Type B pancreatic cell (in vitro differentiated cells): ENCODE results near the gene ALDH4A1. TPM values are rescaled to one million over a fixed set of nuclear protein-coding genes. Genes with fewer than 3 reads are reported as not detected.

Source experiments
- DNase-seq: peaks from one replicate; pipeline ENCODE4 v3.0.0; 2021; ENCODE audit warnings: mixed read lengths; ENCODE audit not compliant: unreplicated experiment; ENCODE audit errors: extremely low spot score
- H3K27ac Mint-ChIP-seq: 2 replicates; pipeline ENCODE4 v1.8.0; 2021; ENCODE audit warnings: mild to moderate bottlenecking, mixed read lengths
- H3K27me3 Mint-ChIP-seq: 2 replicates; pipeline ENCODE4 v1.8.0; 2021; ENCODE audit warnings: mixed read lengths
- H3K36me3 Mint-ChIP-seq: 2 replicates; pipeline ENCODE4 v1.8.0; 2021; ENCODE audit warnings: mixed read lengths
- H3K4me1 Mint-ChIP-seq: one replicate; pipeline ENCODE4 v1.8.0; 2021; ENCODE audit warnings: mixed read lengths; ENCODE audit not compliant: unreplicated experiment
- H3K4me3 Mint-ChIP-seq: 2 replicates; pipeline ENCODE4 v1.8.0; 2021; ENCODE audit warnings: mild to moderate bottlenecking, mixed read lengths
- H3K9me3 Mint-ChIP-seq: 2 replicates; pipeline ENCODE4 v1.8.0; 2021; ENCODE audit warnings: mixed read lengths
- CTCF ChIP-seq: fragments of 200-600 bp; sonication (generic); conservative IDR thresholded peaks from 2 replicates; pipeline ENCODE4 v1.5.0; 2021; ENCODE audit warnings: antibody characterized with exemption, mild to moderate bottlenecking
- long read RNA-seq: library from polyadenylated mRNA; unstranded; transcript quantifications from one replicate; pipeline ENCODE4 v2.0.0, GENCODE V29; 2020
- total RNA-seq: library from RNA; stranded (reverse); gene quantifications from 2 replicates; pipeline ENCODE4 v1.2.1, GENCODE V29; 2021; ENCODE audit warnings: low replicate concordance

The ALDH4A1 gene
- 25.6 and 26.7 TPM in 2 replicates for total RNA-seq
- long read RNA-seq, transcript ALDH4A1-202 (15 exons, 3,363 nt) = major isoform, 21 of 33 reads
- long read RNA-seq, partial matches to known transcripts = 3 of 33 reads
- long read RNA-seq, other reads (novel, unspliced or antisense) = 8 of 33 reads

GRCh38 chr1:18902523-18903290 lies at the start of gene ALDH4A1:
Gene ALDH4A1 (minus strand): TSS chr1:18902555. CDS start chr1:18902523, 32 bp downstream.
- H3K4me3 Mint-ChIP-seq = peak within 1 kb of the TSS; percentile 95
- H3K27ac Mint-ChIP-seq = peak within 1 kb of the TSS; percentile 100
- H3K27me3 Mint-ChIP-seq = no peaks in the 10 kb centered on the region
- peak; percentile 94 for DNase-seq
- no peaks in the 10 kb centered on the region for H3K36me3 Mint-ChIP-seq
- H3K9me3 Mint-ChIP-seq = no peaks in the 10 kb centered on the region
- H3K4me1 Mint-ChIP-seq = peaks cover 12% of the 10 kb centered on the region
- TF ChIP-seq CTCF = no peak

- H3K4me1 Mint-ChIP-seq = peaks cover 54% of the 10 kb centered on the region
- DNase-seq = no peak
- no peaks in the 10 kb centered on the region for H3K36me3 Mint-ChIP-seq
- H3K4me3 Mint-ChIP-seq = no peak overlapping the region
- peaks cover 24% of the 10 kb centered on the region for H3K27me3 Mint-ChIP-seq
- H3K9me3 Mint-ChIP-seq = no peaks in the 10 kb centered on the region
- no peak overlapping the region for H3K27ac Mint-ChIP-seq
- no peak for TF ChIP-seq CTCF
Observed at GRCh38 chr1:18951818-18952391, 49.5 kb upstream of the ALDH4A1 start.

GRCh38 chr1:18951416-18951815 lies 49.1 kb upstream of the ALDH4A1 start:
- no peak overlapping the region for H3K4me3 Mint-ChIP-seq

GRCh38 chr1:18950401-18951026 lies 48.2 kb upstream of the ALDH4A1 start:
- Mint-ChIP-seq H3K36me3 (no peaks in the 10 kb centered on the region), H3K4me3 (peak overlapping the region; percentile 61), H3K27me3 (peaks cover 24% of the 10 kb centered on the region), H3K4me1 (peaks cover 62% of the 10 kb centered on the region), H3K27ac (peak overlapping the region; percentile 85), H3K9me3 (no peaks in the 10 kb centered on the region)
- no peak for TF ChIP-seq CTCF
- DNase-seq = no peak

More at GRCh38 chr1:18951416-18951815, 49.1 kb upstream of the ALDH4A1 start:
- Mint-ChIP-seq H3K27ac (no peak overlapping the region), H3K27me3 (peaks cover 24% of the 10 kb centered on the region), H3K36me3 (no peaks in the 10 kb centered on the region), H3K4me1 (peaks cover 57% of the 10 kb centered on the region), H3K9me3 (no peaks in the 10 kb centered on the region)
- TF ChIP-seq CTCF = no peak
- DNase-seq = no peak

- H3K4me3 Mint-ChIP-seq = peak overlapping the region; percentile 61
- DNase-seq = no peak
- H3K9me3 Mint-ChIP-seq = no peaks in the 10 kb centered on the region
- H3K27me3 Mint-ChIP-seq = peaks cover 19% of the 10 kb centered on the region
- peak overlapping the region; percentile 85 for H3K27ac Mint-ChIP-seq
- TF ChIP-seq CTCF = peak; percentile 40
- H3K36me3 Mint-ChIP-seq = no peaks in the 10 kb centered on the region
- H3K4me1 Mint-ChIP-seq = peaks cover 64% of the 10 kb centered on the region
Observed at GRCh38 chr1:18949686-18950400, 47.5 kb upstream of the ALDH4A1 start.
